Activated naive CD4-positive, alpha-beta T cell treated with anti-CD3 and anti-CD28 coated beads, Interleukin-2, amount 50 U/mL, for 24 hours (primary cell): ENCODE data around the gene FAM89A.

Experiments
- H3K27ac Mint-ChIP-seq: one replicate; pipeline ENCODE4 v1.8.0; 2021; ENCODE audit warnings: mild to moderate bottlenecking, mixed read lengths
- H3K27me3 Mint-ChIP-seq: one replicate; pipeline ENCODE4 v1.8.0; 2021; ENCODE audit warnings: mixed read lengths
- H3K36me3 Mint-ChIP-seq: one replicate; pipeline ENCODE4 v1.8.0; 2021; ENCODE audit warnings: mixed read lengths
- H3K4me1 Mint-ChIP-seq: one replicate; pipeline ENCODE4 v1.8.0; 2021; ENCODE audit warnings: mixed read lengths
- H3K4me3 Mint-ChIP-seq: one replicate; pipeline ENCODE4 v1.8.0; 2021; ENCODE audit warnings: mild to moderate bottlenecking, mixed read lengths
- H3K9me3 Mint-ChIP-seq: one replicate; pipeline ENCODE4 v1.8.0; 2021; ENCODE audit warnings: mixed read lengths

FAM89A gene

DNA sequence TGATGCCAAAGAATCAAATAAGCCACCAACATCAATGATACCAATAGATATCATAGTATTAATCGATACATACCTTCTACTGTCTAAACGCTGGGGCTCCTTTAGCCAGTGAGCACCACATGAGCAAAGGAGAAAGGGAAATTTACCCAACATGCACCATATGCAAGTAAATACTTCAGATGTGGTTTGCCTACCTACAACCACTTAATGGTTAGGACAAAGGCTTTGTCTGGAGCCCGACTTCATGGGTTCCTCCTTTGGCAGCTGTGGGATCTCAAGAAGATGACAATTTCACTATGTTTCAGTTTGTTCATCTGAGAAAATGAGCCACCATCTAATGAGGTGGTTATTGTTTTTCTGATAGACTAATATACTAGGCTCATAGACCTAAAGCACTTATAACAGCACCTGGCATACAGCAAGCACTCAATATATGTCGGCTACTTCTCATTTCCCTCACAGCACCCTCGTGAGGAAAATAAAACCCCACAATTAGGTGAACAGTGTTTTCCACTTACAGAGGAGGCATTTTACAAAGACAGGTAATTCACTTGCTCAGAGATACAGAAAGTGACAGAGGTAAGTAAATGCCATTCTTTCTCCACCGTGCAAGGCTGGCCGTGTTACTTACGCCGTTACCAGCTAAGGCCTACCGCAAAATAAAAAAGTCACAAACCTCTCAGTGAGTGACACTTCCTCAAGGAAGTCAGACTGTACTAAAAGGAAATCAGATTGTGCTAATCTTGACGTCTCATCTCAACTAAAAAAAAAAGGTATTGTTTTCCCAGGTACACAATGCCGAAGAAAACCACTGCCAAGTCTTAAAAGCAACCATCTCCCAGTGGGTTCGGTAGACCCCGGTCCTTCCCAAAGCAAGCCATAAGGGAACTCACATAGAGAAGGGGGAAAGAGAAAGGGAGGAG lies 63.0 kb downstream of the FAM89A start:
- H3K27ac Mint-ChIP-seq: peak overlapping the region; percentile 95
- peaks cover 2% of the 10 kb centered on the region for H3K36me3 Mint-ChIP-seq
- no peaks in the 10 kb centered on the region for H3K27me3 Mint-ChIP-seq
- H3K4me1 Mint-ChIP-seq: peaks cover 44% of the 10 kb centered on the region
- no peaks in the 10 kb centered on the region for H3K9me3 Mint-ChIP-seq
- H3K4me3 Mint-ChIP-seq: peak overlapping the region; percentile 93

DNA sequence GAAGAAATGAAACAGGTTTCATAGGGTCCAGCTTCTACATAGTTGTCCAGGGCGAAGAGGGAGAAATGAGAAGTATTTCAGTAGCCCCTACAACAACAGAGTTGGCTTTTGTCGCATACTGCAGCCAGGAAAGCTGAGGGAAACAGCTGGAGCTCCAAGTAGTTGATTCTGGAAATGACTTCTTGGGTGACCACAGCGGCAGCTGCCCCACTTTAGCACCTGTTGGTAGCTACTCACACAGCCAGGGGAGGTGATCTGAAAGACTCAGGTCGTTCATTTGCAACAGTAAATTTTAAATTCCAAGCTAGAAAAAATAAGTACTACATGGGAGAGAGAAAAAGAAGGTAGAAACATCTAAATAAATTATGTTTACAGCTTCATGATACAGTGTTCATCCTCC lies 63.7 kb downstream of the FAM89A start:
- H3K4me3 Mint-ChIP-seq: peak overlapping the region; percentile 93
- H3K27me3 Mint-ChIP-seq: no peaks in the 10 kb centered on the region
- H3K4me1 Mint-ChIP-seq: peaks cover 52% of the 10 kb centered on the region
- peak overlapping the region; percentile 77 for H3K27ac Mint-ChIP-seq
- no peaks in the 10 kb centered on the region for H3K9me3 Mint-ChIP-seq
- H3K36me3 Mint-ChIP-seq: peaks cover 2% of the 10 kb centered on the region

- H3K27me3 Mint-ChIP-seq: no peaks in the 10 kb centered on the region
- no peak overlapping the region for H3K4me3 Mint-ChIP-seq
- peaks cover 2% of the 10 kb centered on the region for H3K36me3 Mint-ChIP-seq
- H3K27ac Mint-ChIP-seq: peak overlapping the region; percentile 41
- H3K4me1 Mint-ChIP-seq: peaks cover 55% of the 10 kb centered on the region
- no peaks in the 10 kb centered on the region for H3K9me3 Mint-ChIP-seq
These were observed 64.4 kb downstream of the FAM89A start for GRCh38 chr1:230975636-230976035.

DNA sequence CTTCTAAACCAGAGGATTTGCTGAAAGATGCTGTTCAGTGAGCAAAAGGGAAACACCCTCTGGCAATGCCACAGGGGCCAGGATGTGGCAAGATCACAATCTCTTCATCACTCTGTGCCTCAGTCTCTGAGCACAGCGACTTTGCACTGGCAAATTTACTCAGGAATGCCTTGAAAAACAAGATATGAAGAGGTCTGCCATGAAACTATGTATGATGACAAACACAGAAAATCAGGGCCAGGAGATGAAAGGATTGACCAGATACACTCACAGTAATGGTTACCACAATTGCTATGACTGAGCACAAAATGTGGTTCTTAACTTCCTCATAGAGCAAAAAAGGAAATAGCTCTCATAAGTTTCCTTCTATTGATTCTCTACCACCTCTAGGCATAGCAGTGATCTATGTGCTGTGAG lies 67.2 kb downstream of the FAM89A start:
- Mint-ChIP-seq H3K27ac (peak overlapping the region; percentile 74), H3K4me3 (peak overlapping the region; percentile 79), H3K36me3 (peaks cover 4% of the 10 kb centered on the region), H3K27me3 (no peaks in the 10 kb centered on the region), H3K4me1 (peaks cover 71% of the 10 kb centered on the region), H3K9me3 (no peaks in the 10 kb centered on the region)

GRCh38 chr1:230971771-230972170 lies 68.3 kb downstream of the FAM89A start:
- H3K27ac Mint-ChIP-seq: no peak overlapping the region
- H3K4me3 Mint-ChIP-seq: peak overlapping the region; percentile 0
- H3K36me3 Mint-ChIP-seq: peaks cover 4% of the 10 kb centered on the region
- H3K9me3 Mint-ChIP-seq: no peaks in the 10 kb centered on the region
- H3K27me3 Mint-ChIP-seq: no peaks in the 10 kb centered on the region
- peaks cover 62% of the 10 kb centered on the region for H3K4me1 Mint-ChIP-seq

GRCh38 chr1:230970432-230970831 lies 69.6 kb downstream of the FAM89A start:
- H3K36me3 Mint-ChIP-seq: peaks cover 4% of the 10 kb centered on the region
- no peaks in the 10 kb centered on the region for H3K27me3 Mint-ChIP-seq
- H3K4me3 Mint-ChIP-seq: no peak overlapping the region

More at GRCh38 chr1:230970432-230970831, 69.6 kb downstream of the FAM89A start:
- peaks cover 56% of the 10 kb centered on the region for H3K4me1 Mint-ChIP-seq
- no peak overlapping the region for H3K27ac Mint-ChIP-seq
- no peaks in the 10 kb centered on the region for H3K9me3 Mint-ChIP-seq
